ENCODE measurements around the gene DDX50. TPM values are rescaled to one million over a fixed set of nuclear protein-coding genes. Genes with fewer than 3 reads are reported as not detected.
"Not testable (repeated sequence)": the region's sequence is repeated elsewhere in the genome, so short reads cannot be mapped to it uniquely, and the experiment has no call there.

DDX50 gene
- total and polyA plus RNA-seq, 7 donors, result 18.6 to 27.5 (median 22.6) TPM

- H3K4me1 ChIP-seq, result no peaks in the 10 kb centered on the region
- no peak for DNase-seq
- H3K27me3 ChIP-seq (ENCODE audit: insufficient read depth in 3 of 3, low read length in 2 of 3), result no peaks in the 10 kb centered on the region
- no peak overlapping the region for H3K27ac ChIP-seq
- TF ChIP-seq, protein P1, sequence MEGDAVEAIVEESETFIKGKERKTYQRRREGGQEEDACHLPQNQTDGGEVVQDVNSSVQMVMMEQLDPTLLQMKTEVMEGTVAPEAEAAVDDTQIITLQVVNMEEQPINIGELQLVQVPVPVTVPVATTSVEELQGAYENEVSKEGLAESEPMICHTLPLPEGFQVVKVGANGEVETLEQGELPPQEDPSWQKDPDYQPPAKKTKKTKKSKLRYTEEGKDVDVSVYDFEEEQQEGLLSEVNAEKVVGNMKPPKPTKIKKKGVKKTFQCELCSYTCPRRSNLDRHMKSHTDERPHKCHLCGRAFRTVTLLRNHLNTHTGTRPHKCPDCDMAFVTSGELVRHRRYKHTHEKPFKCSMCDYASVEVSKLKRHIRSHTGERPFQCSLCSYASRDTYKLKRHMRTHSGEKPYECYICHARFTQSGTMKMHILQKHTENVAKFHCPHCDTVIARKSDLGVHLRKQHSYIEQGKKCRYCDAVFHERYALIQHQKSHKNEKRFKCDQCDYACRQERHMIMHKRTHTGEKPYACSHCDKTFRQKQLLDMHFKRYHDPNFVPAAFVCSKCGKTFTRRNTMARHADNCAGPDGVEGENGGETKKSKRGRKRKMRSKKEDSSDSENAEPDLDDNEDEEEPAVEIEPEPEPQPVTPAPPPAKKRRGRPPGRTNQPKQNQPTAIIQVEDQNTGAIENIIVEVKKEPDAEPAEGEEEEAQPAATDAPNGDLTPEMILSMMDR (IDR thresholded peaks at IDR 0.05), result no peak
- 91 to 96% (median 92%) methylated on average over 1 of the region's 1 CpG for WGBS, 3 donors
- no peak for ATAC-seq
- intact Hi-C loops (cut with DNase I), result no loop called here
- H3K4me3 ChIP-seq, result no peak overlapping the region
- peaks cover 5% of the 10 kb centered on the region for H3K9me3 ChIP-seq
- no peaks in the 10 kb centered on the region for H3K36me3 ChIP-seq (ENCODE audit: insufficient read depth in 1 of 2, low read depth in 1 of 2)
Observed at GRCh38 chr10:68864611-68865010, 36.5 kb upstream of the DDX50 start.

DNA sequence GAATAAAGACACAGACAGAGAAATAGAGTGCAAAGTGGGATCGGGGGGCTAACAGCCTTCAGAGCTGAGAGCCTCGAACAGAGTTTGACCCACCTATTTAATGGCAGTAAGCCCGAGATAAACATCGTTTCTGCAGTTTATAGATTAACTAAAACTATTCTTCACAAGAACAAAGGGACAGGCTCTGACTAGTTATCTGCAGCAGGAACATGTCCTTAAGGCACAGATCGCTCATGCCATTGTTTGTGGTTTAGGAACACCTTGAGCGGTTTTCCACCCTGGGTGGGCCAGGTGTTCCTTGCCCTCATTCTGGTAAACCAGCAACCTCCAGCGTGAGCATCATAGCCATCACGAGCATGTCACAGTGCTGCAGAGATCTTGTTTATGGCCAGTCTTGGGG, 32.9 kb upstream of the DDX50 start:
- WGBS, 3 donors, result 94 to 97% (median 95%) methylated on average over 8 of the region's 8 CpGs
- ATAC-seq, result not testable (repeated sequence)

GRCh38 chr10:68869623-68870022, 31.5 kb upstream of the DDX50 start:
- Histone ChIP-seq H3K9me3 (no peaks in the 10 kb centered on the region), H3K4me3 (no peak overlapping the region), H3K36me3 (ENCODE audit: insufficient read depth in 1 of 2, low read depth in 1 of 2) (no peaks in the 10 kb centered on the region), H3K27ac (no peak overlapping the region), H3K27me3 (ENCODE audit: insufficient read depth in 3 of 3, low read length in 2 of 3) (no peaks in the 10 kb centered on the region), H3K4me1 (peaks cover 10% of the 10 kb centered on the region)
- ATAC-seq (no peak), DNase-seq (no peak)
- TF ChIP-seq, protein P1 (IDR thresholded peaks at IDR 0.05), result no peak
- 41 to 70% (median 47%) methylated on average over 2 of the region's 2 CpGs for WGBS, 3 donors
- intact Hi-C loops (cut with DNase I), result no loop called here

More for the DNA sequence above, 32.9 kb upstream of the DDX50 start:
- intact Hi-C loops (cut with DNase I); H3K36me3 ChIP-seq (ENCODE audit: insufficient read depth in 1 of 2, low read depth in 1 of 2); H3K27me3 ChIP-seq (ENCODE audit: insufficient read depth in 3 of 3, low read length in 2 of 3); DNase-seq; H3K4me3 ChIP-seq; H3K27ac ChIP-seq; H3K9me3 ChIP-seq: not testable (repeated sequence)
- H3K4me1 ChIP-seq, result peaks cover 10% of the 10 kb centered on the region

- Histone ChIP-seq H3K27me3 (ENCODE audit: insufficient read depth in 3 of 3, low read length in 2 of 3) (no peaks in the 10 kb centered on the region), H3K4me1 (peaks cover 10% of the 10 kb centered on the region), H3K9me3 (no peaks in the 10 kb centered on the region), H3K27ac (no peak overlapping the region), H3K36me3 (ENCODE audit: insufficient read depth in 1 of 2, low read depth in 1 of 2) (no peaks in the 10 kb centered on the region), H3K4me3 (no peak overlapping the region)
- intact Hi-C loops (cut with DNase I), result no loop called here
- DNase-seq (no peak), ATAC-seq (no peak)
- 70 to 75% (median 74%) methylated on average over 2 of the region's 2 CpGs for WGBS, 3 donors
- TF ChIP-seq, protein P1 (IDR thresholded peaks at IDR 0.05), result no peak
Observed at GRCh38 chr10:68870061-68870460, 31.1 kb upstream of the DDX50 start.

GRCh38 chr10:68870545-68871104, 30.5 kb upstream of the DDX50 start:
- Histone ChIP-seq H3K27ac (peak overlapping the region; percentile 74), H3K27me3 (ENCODE audit: insufficient read depth in 3 of 3, low read length in 2 of 3) (no peaks in the 10 kb centered on the region), H3K36me3 (ENCODE audit: insufficient read depth in 1 of 2, low read depth in 1 of 2) (no peaks in the 10 kb centered on the region), H3K4me3 (no peak overlapping the region), H3K9me3 (no peaks in the 10 kb centered on the region), H3K4me1 (peaks cover 10% of the 10 kb centered on the region)
- TF ChIP-seq, protein P1 (IDR thresholded peaks at IDR 0.05), result no peak
- ATAC-seq (no peak), DNase-seq (no peak)
- WGBS, 3 donors, result 45 to 59% (median 49%) methylated on average over 3 of the region's 3 CpGs
- intact Hi-C loops (cut with DNase I), result no loop called here

Measured in psoas muscle (tissue), 8 donors.